HFF-Myc (cell line): ENCODE data around the gene SERPINA6.

Source experiments
- DNase-seq: peaks from one replicate; pipeline ENCODE4 v3.0.0-alpha.2; 2011; ENCODE audit warnings: low read depth; ENCODE audit errors: extremely low read depth
- H3K4me3 ChIP-seq: replicated peaks from 2 replicates; pipeline ENCODE4 v1.5.1; 2011; ENCODE audit warnings: low read depth, mild to moderate bottlenecking, control low read depth, low read length
- CTCF ChIP-seq: IDR thresholded peaks from 2 replicates; pipeline ENCODE4 v1.5.1; 2012; ENCODE audit warnings: mild to moderate bottlenecking, low read depth, low read length, control low read depth; ENCODE audit errors: missing control alignments

SERPINA6 gene

GRCh38 chr14:94337274-94337673 lies 14.1 kb upstream of the SERPINA6 start:
- H3K4me3 ChIP-seq, result no peak overlapping the region
- no peak for TF ChIP-seq CTCF
- DNase-seq, result no peak

GRCh38 chr14:94334872-94335271 lies 11.7 kb upstream of the SERPINA6 start:
- TF ChIP-seq CTCF, result no peak
- no peak overlapping the region for H3K4me3 ChIP-seq
- no peak for DNase-seq

GRCh38 chr14:94332587-94332986 lies 9.5 kb upstream of the SERPINA6 start:
- DNase-seq, result no peak

GRCh38 chr14:94332063-94332583 lies 9.0 kb upstream of the SERPINA6 start:
- TF ChIP-seq CTCF, result no peak
- DNase-seq, result no peak

More at GRCh38 chr14:94332587-94332986, 9.5 kb upstream of the SERPINA6 start:
- no peak for TF ChIP-seq CTCF
- no peak overlapping the region for H3K4me3 ChIP-seq

GRCh38 chr14:94331462-94331861 lies 8.3 kb upstream of the SERPINA6 start:
- DNase-seq, result no peak
- no peak overlapping the region for H3K4me3 ChIP-seq
- TF ChIP-seq CTCF, result no peak

More at GRCh38 chr14:94332063-94332583, 9.0 kb upstream of the SERPINA6 start:
- no peak overlapping the region for H3K4me3 ChIP-seq

GRCh38 chr14:94330857-94331256 lies 7.7 kb upstream of the SERPINA6 start:
- H3K4me3 ChIP-seq, result no peak overlapping the region
- DNase-seq, result no peak
- TF ChIP-seq CTCF, result no peak

GRCh38 chr14:94330432-94330831 lies 7.3 kb upstream of the SERPINA6 start:
- DNase-seq, result no peak

More at GRCh38 chr14:94330432-94330831, 7.3 kb upstream of the SERPINA6 start:
- H3K4me3 ChIP-seq, result no peak overlapping the region
- no peak for TF ChIP-seq CTCF
